ENCODE measurements around the gene FKBP5. TPM values are rescaled to one million over a fixed set of nuclear protein-coding genes. Genes with fewer than 3 reads are reported as not detected.
A peak's percentile ranks its signal among the peaks of the same experiment; 100 is the strongest.

The FKBP5 gene
- total and polyA plus RNA-seq, 7 donors: 52.9 to 326 (median 200) TPM

GRCh38 chr6:35724059-35724458 is 35.3 kb upstream of the FKBP5 start:
- no peaks in the 10 kb centered on the region for H3K27me3 ChIP-seq
- no peak for TF ChIP-seq EP300 (IDR thresholded peaks at IDR 0.05)
- no peak for TF ChIP-seq POLR2AphosphoS5 (IDR thresholded peaks at IDR 0.05)
- TF ChIP-seq CTCF (IDR thresholded peaks at IDR 0.05): no peak
- TF ChIP-seq POLR2A (IDR thresholded peaks at IDR 0.05): no peak
- 90 to 95% methylated on average over 4 of the region's 4 CpGs for WGBS, 2 donors
- H3K9me3 ChIP-seq: no peaks in the 10 kb centered on the region
- peak overlapping the region; percentile 96 to 100 (median 98) for H3K27ac ChIP-seq
- peaks cover 0 to 96% (median 89%) of the 10 kb centered on the region in 4 donors for H3K4me1 ChIP-seq
- DNase-seq: no peak
- intact Hi-C loops (cut with DNase I): no loop called here
- no peaks in the 10 kb centered on the region for H3K36me3 ChIP-seq
- no peak overlapping the region for H3K4me3 ChIP-seq

- H3K4me1 ChIP-seq: peaks cover 0 to 96% (median 89%) of the 10 kb centered on the region in 4 donors
- TF ChIP-seq POLR2AphosphoS5 (IDR thresholded peaks at IDR 0.05) (no peak), CTCF (IDR thresholded peaks at IDR 0.05) (no peak), EP300 (IDR thresholded peaks at IDR 0.05) (no peak), POLR2A (IDR thresholded peaks at IDR 0.05) (no peak)
- intact Hi-C loops (cut with DNase I): no loop called here
- no peak for DNase-seq
- no peaks in the 10 kb centered on the region for H3K27me3 ChIP-seq
- H3K4me3 ChIP-seq: no peak overlapping the region
- 96 to 100% methylated on average over 2 of the region's 2 CpGs for WGBS, 2 donors
- peak overlapping the region; percentile 96 to 100 (median 98) for H3K27ac ChIP-seq
- no peaks in the 10 kb centered on the region for H3K9me3 ChIP-seq
- H3K36me3 ChIP-seq: no peaks in the 10 kb centered on the region
Measured at GRCh38 chr6:35723587-35723986, 34.9 kb upstream of the FKBP5 start.

GRCh38 chr6:35722121-35722761 is 33.5 kb upstream of the FKBP5 start:
- TF ChIP-seq POLR2A (IDR thresholded peaks at IDR 0.05) (no peak), CTCF (IDR thresholded peaks at IDR 0.05) (no peak), POLR2AphosphoS5 (IDR thresholded peaks at IDR 0.05) (peak in 3 of 4 donors; percentile 11 to 68 (median 38)), EP300 (IDR thresholded peaks at IDR 0.05) (peak in 2 of 4 donors; percentile 14 to 67)
- Histone ChIP-seq H3K4me3 (no peak overlapping the region), H3K36me3 (no peaks in the 10 kb centered on the region), H3K9me3 (no peaks in the 10 kb centered on the region), H3K27me3 (no peaks in the 10 kb centered on the region), H3K27ac (peak overlapping the region; percentile 96 to 100 (median 98)), H3K4me1 (peaks cover 0 to 96% (median 93%) of the 10 kb centered on the region in 4 donors)
- WGBS, 2 donors: 22 to 65% methylated on average over 10 of the region's 10 CpGs
- intact Hi-C loops (cut with DNase I): no loop called here
- DNase-seq: peak; percentile 88

- peaks cover 0 to 80% (median 74%) of the 10 kb centered on the region in 4 donors for H3K4me1 ChIP-seq
- no peaks in the 10 kb centered on the region for H3K36me3 ChIP-seq
- no peaks in the 10 kb centered on the region for H3K27me3 ChIP-seq
- no peaks in the 10 kb centered on the region for H3K9me3 ChIP-seq
- H3K4me3 ChIP-seq: peak overlapping the region in 2 of 4 donors; percentile 3 to 21
- DNase-seq: peak; percentile 79
- TF ChIP-seq POLR2A (IDR thresholded peaks at IDR 0.05) (no peak), CTCF (IDR thresholded peaks at IDR 0.05) (no peak), EP300 (IDR thresholded peaks at IDR 0.05) (peak in 1 of 4 donors; percentile 65), POLR2AphosphoS5 (IDR thresholded peaks at IDR 0.05) (peak in 3 of 4 donors; percentile 49 to 59 (median 50))
- intact Hi-C loops (cut with DNase I): loop anchor here (2.0 kb wide), 1 partner anchor 29 kb away; no protein-coding TSS in a partner anchor
- WGBS, 2 donors: 29 to 69% methylated on average over 21 of the region's 21 CpGs
- peak overlapping the region; percentile 84 to 100 (median 98) for H3K27ac ChIP-seq
Measured at GRCh38 chr6:35719830-35720733, 31.4 kb upstream of the FKBP5 start.
